ENCODE data around the gene GHITM.
A peak's percentile ranks its signal among the peaks of the same experiment; 100 is the strongest.
"Not testable (repeated sequence)": the region's sequence is repeated elsewhere in the genome, so short reads cannot be mapped to it uniquely, and the experiment has no call there.

The GHITM gene

GRCh38 chr10:84148006-84148597 lies 8.8 kb downstream of the GHITM start:
- peak; percentile 49 to 52 for DNase-seq

- no peak for DNase-seq
Measured at GRCh38 chr10:84149854-84150253, 10.5 kb downstream of the GHITM start.

- DNase-seq: no peak
Measured at GRCh38 chr10:84152769-84153168, 13.5 kb downstream of the GHITM start.

GRCh38 chr10:84155521-84155920 lies 16.2 kb downstream of the GHITM start:
- DNase-seq: no peak

GRCh38 chr10:84156009-84156408 lies 16.7 kb downstream of the GHITM start:
- DNase-seq: no peak

GRCh38 chr10:84156768-84157167 lies 17.5 kb downstream of the GHITM start:
- DNase-seq: peak; percentile 85 to 87

- DNase-seq: no peak
Measured at GRCh38 chr10:84158061-84158460, 18.8 kb downstream of the GHITM start.

- DNase-seq: no peak
Measured at GRCh38 chr10:84158550-84158949, 19.2 kb downstream of the GHITM start.

GRCh38 chr10:84159076-84159685 lies 19.9 kb downstream of the GHITM start:
- DNase-seq: no peak

GRCh38 chr10:84160663-84161362 lies 21.5 kb downstream of the GHITM start:
- DNase-seq: no peak

- DNase-seq: no peak
Measured at GRCh38 chr10:84163996-84164395, 24.7 kb downstream of the GHITM start.

GRCh38 chr10:84164442-84164841 lies 25.1 kb downstream of the GHITM start:
- no peak for DNase-seq

GRCh38 chr10:84166620-84167288 lies 27.4 kb downstream of the GHITM start:
- DNase-seq: no peak

GRCh38 chr10:84167289-84167653 lies 28.0 kb downstream of the GHITM start:
- DNase-seq: not testable (repeated sequence)

- not testable (repeated sequence) for DNase-seq
Measured at GRCh38 chr10:84168382-84168781, 29.1 kb downstream of the GHITM start.

GRCh38 chr10:84171237-84171636 lies 31.9 kb downstream of the GHITM start:
- not testable (repeated sequence) for DNase-seq

- DNase-seq: not testable (repeated sequence)
Measured at GRCh38 chr10:84171700-84172466, 32.6 kb downstream of the GHITM start.

- DNase-seq: no peak
Measured at GRCh38 chr10:84172467-84173356, 33.4 kb downstream of the GHITM start.

GRCh38 chr10:84173501-84173929 lies 34.2 kb downstream of the GHITM start, which contains the start of gene GPR15LG:
TSS of gene GPR15LG (plus strand) at chr10:84173801. CDS start at chr10:84173852, 51 bp downstream.
- no peak for DNase-seq

- DNase-seq: no peak
Measured at GRCh38 chr10:84175436-84175835, 36.1 kb downstream of the GHITM start.

GRCh38 chr10:84176351-84176750 lies 37.0 kb downstream of the GHITM start:
- DNase-seq: no peak

Data from AML-193 (cell line).